Spleen (tissue), 11 donors: ENCODE measurements around the gene FMNL1. TPM values are rescaled to one million over a fixed set of nuclear protein-coding genes. Genes with fewer than 3 reads are reported as not detected.

Source experiments
- DNase-seq: peaks from one replicate; pipeline ENCODE4 v3.0.0-alpha.2; 2020
- H3K27ac ChIP-seq, 8 donors: fragments of 200-600 bp; sonication (generic) in 7 of 8; 1 replicate in 4 of 8; 2 replicates in 4 of 8; pipeline versions ENCODE4 v1.5.0 to v1.8.0; 2016 to 2021; ENCODE audit warnings: inconsistent platforms in 4 of 8, mild to moderate bottlenecking in 4 of 8, moderate library complexity in 1 of 8
- H3K27me3 ChIP-seq, 7 donors: fragments of 200-600 bp; sonication (generic) in 6 of 7; replicated peaks in 1 of 7; 1 replicate in 4 of 7; 2 replicates in 3 of 7; pipeline versions ENCODE4 v1.5.0 to v1.8.0; 2016 to 2021; ENCODE audit warnings: inconsistent platforms in 3 of 7, mild to moderate bottlenecking in 1 of 7
- H3K36me3 ChIP-seq, 6 donors: fragments of 200-600 bp; sonication (generic) in 5 of 6; 1 replicate in 4 of 6; 2 replicates in 2 of 6; pipeline versions ENCODE4 v1.5.0 to v1.8.0; 2016 to 2021; ENCODE audit warnings: inconsistent platforms in 2 of 6
- H3K4me1 ChIP-seq, 6 donors: fragments of 200-600 bp; sonication (generic) in 5 of 6; 1 replicate in 3 of 6; 2 replicates in 3 of 6; pipeline versions ENCODE4 v1.5.0 to v1.8.0; 2016 to 2021; ENCODE audit warnings: inconsistent platforms in 3 of 6
- H3K4me3 ChIP-seq, 8 donors: fragments of 200-600 bp; sonication (generic) in 7 of 8; 1 replicate in 4 of 8; 2 replicates in 4 of 8; pipeline versions ENCODE4 v1.5.0 to v1.8.0; 2016 to 2021; ENCODE audit warnings: inconsistent platforms in 4 of 8, mild to moderate bottlenecking in 4 of 8, moderate library complexity in 2 of 8
- H3K9me3 ChIP-seq, 8 donors: fragments of 200-600 bp; sonication (generic) in 7 of 8; 1 replicate in 4 of 8; 2 replicates in 4 of 8; pipeline versions ENCODE4 v1.5.0 to v1.8.0; 2016 to 2021; ENCODE audit warnings: inconsistent platforms in 4 of 8
- CTCF ChIP-seq, 11 experiments: fragments of 200-600 bp in 7 of 11; fragments of 450-650 bp in 4 of 11; sonication (generic) in 4 of 11; IDR thresholded peaks in 8 of 11; conservative IDR thresholded peaks in 3 of 11; 1 replicate in 7 of 11; 2 replicates in 4 of 11; pipeline versions ENCODE4 v1.4.0 to v1.8.0; 2016 to 2021; ENCODE audit warnings: antibody characterized with exemption in 11 of 11, inconsistent platforms in 4 of 11, mild to moderate bottlenecking in 1 of 11
- POLR2A ChIP-seq, 3 donors: fragments of 450-650 bp; IDR thresholded peaks; one replicate each; pipeline ENCODE4 v1.5.1; 2017; ENCODE audit warnings: antibody characterized with exemption in 3 of 3, mild to moderate bottlenecking in 1 of 3
- POLR2AphosphoS5 ChIP-seq, 3 donors: sonication (generic); formaldehyde crosslinking; IDR thresholded peaks; one replicate each; pipeline ENCODE4 v1.5.1; 2017; ENCODE audit warnings: antibody characterized with exemption in 3 of 3
- WGBS, 5 donors: extraction: QIAGEN DNeasy Blood & Tissue Kit in 3 of 5; methylation state at CpG; one replicate each; pipeline versions ENCODE4 v1.1.5 to v1.1.7; 2013 to 2018; 5-methylcytosine and 5-hydroxymethylcytosine counted together
- intact Hi-C: fragments of 100-400 bp; cut with DNase I; formaldehyde crosslinking; loops from one replicate; pipeline ENCODE4 v1.15.0; 2023; ENCODE audit warnings: low total_unique reads
- polyA plus RNA-seq, 3 donors: library from polyadenylated mRNA; stranded (reverse); fragments of 200-250 nt; gene quantifications; one replicate each; pipeline ENCODE4 v1.2.1, GENCODE V29; 2013
- total RNA-seq, 7 donors: library from RNA; depleted of rRNA in 3 of 7; stranded (reverse); fragments of >200 nt in 3 of 7; fragmentation: NEBNext Ultra II Directional in 4 of 7; extraction: Animal tissue kit (Norgen Biotek cat#: 25700) in 4 of 7; gene quantifications; one replicate each; pipeline versions ENCODE4 v1.1.0 to v1.2.1, GENCODE V29; 2016 to 2021
- donor health status: healthy with polysubstance abuse.
- donor health status: DM: no; HTN: no; CAD: no; lungs with moderate emphysema.
- donor health status: DM: no; HTN: no; CAD: no.
- donor health status: Bipolar disorder and iron deficiency.
- donor health status: healthy.
- donor health status: DM: no; HTN: no; CAD: no.
- donor health status: DM: yes; HTN: yes; CAD: no.

FMNL1 gene
- total and polyA plus RNA-seq, 10 donors: 40.8 to 281 (median 142) TPM

GRCh38 chr17:45175759-45176115 is 45.9 kb upstream of the FMNL1 start:
- H3K4me3 ChIP-seq: no peak overlapping the region
- intact Hi-C loops: no loop called here
- H3K36me3 ChIP-seq: no peaks in the 10 kb centered on the region
- no peaks in the 10 kb centered on the region for H3K9me3 ChIP-seq
- H3K4me1 ChIP-seq: peaks cover 0 to 52% (median 32%) of the 10 kb centered on the region in 6 donors
- DNase-seq: no peak
- TF ChIP-seq POLR2AphosphoS5 (IDR thresholded peaks at IDR 0.05): no peak
- no peak for TF ChIP-seq POLR2A (IDR thresholded peaks at IDR 0.05)
- TF ChIP-seq CTCF (IDR thresholded peaks at IDR 0.05 in 8 of 11, conservative IDR thresholded peaks at IDR 0.05 in 3 of 11): no peak
- H3K27ac ChIP-seq: peak overlapping the region in 6 of 8 donors; percentile 13 to 68 (median 58)
- 67 to 88% (median 80%) methylated on average over 3 of the region's 3 CpGs for WGBS, 5 donors
- H3K27me3 ChIP-seq: no peaks in the 10 kb centered on the region

GRCh38 chr17:45177563-45177962 is 44.1 kb upstream of the FMNL1 start:
- H3K36me3 ChIP-seq: no peaks in the 10 kb centered on the region
- intact Hi-C loops: no loop called here
- no peak overlapping the region for H3K27ac ChIP-seq
- whole genome bisulfite sequencing, 5 donors: 75 to 94% (median 87%) methylated on average over 5 to 7 of the region's 7 CpGs
- H3K4me1 ChIP-seq: peaks cover 0 to 34% (median 14%) of the 10 kb centered on the region in 6 donors
- H3K27me3 ChIP-seq: no peaks in the 10 kb centered on the region
- H3K4me3 ChIP-seq: no peak overlapping the region
- H3K9me3 ChIP-seq: no peaks in the 10 kb centered on the region
- no peak for DNase-seq
- TF ChIP-seq CTCF (IDR thresholded peaks at IDR 0.05 in 8 of 11, conservative IDR thresholded peaks at IDR 0.05 in 3 of 11) (no peak), POLR2A (IDR thresholded peaks at IDR 0.05) (no peak), POLR2AphosphoS5 (IDR thresholded peaks at IDR 0.05) (no peak)

GRCh38 chr17:45184144-45184543 is 37.5 kb upstream of the FMNL1 start:
- no peak overlapping the region for H3K4me3 ChIP-seq

GRCh38 chr17:45186801-45187354 is 34.8 kb upstream of the FMNL1 start:
- Histone ChIP-seq H3K27me3 (no peaks in the 10 kb centered on the region), H3K4me3 (no peak overlapping the region), H3K36me3 (no peaks in the 10 kb centered on the region), H3K9me3 (no peaks in the 10 kb centered on the region), H3K27ac (no peak overlapping the region), H3K4me1 (no peaks in the 10 kb centered on the region)
- intact Hi-C loops: no loop called here
- no peak for TF ChIP-seq POLR2AphosphoS5 (IDR thresholded peaks at IDR 0.05)
- no peak for TF ChIP-seq POLR2A (IDR thresholded peaks at IDR 0.05)
- no peak for TF ChIP-seq CTCF (IDR thresholded peaks at IDR 0.05 in 8 of 11, conservative IDR thresholded peaks at IDR 0.05 in 3 of 11)
- no peak for DNase-seq
- WGBS, 5 donors: 67 to 91% (median 73%) methylated on average over 7 of the region's 7 CpGs

More at GRCh38 chr17:45184144-45184543, 37.5 kb upstream of the FMNL1 start:
- TF ChIP-seq POLR2A (IDR thresholded peaks at IDR 0.05) (no peak), CTCF (IDR thresholded peaks at IDR 0.05 in 8 of 11, conservative IDR thresholded peaks at IDR 0.05 in 3 of 11) (no peak), POLR2AphosphoS5 (IDR thresholded peaks at IDR 0.05) (no peak)
- H3K27me3 ChIP-seq: no peaks in the 10 kb centered on the region
- DNase-seq: no peak
- 86 to 99% (median 93%) methylated on average over 5 of the region's 5 CpGs for WGBS, 5 donors
- intact Hi-C loops: no loop called here
- no peaks in the 10 kb centered on the region for H3K4me1 ChIP-seq
- no peaks in the 10 kb centered on the region for H3K9me3 ChIP-seq
- no peaks in the 10 kb centered on the region for H3K36me3 ChIP-seq
- H3K27ac ChIP-seq: no peak overlapping the region
